22Rv1 (cell line): ENCODE results near the gene ZNF814.
A peak's percentile ranks its signal among the peaks of the same experiment; 100 is the strongest.

Experiments
- H3K27ac ChIP-seq: fragments of 450-650 bp; 2 replicates; pipeline ENCODE4 v1.5.1; 2017
- ZFX ChIP-seq: fragments of 450-650 bp; IDR thresholded peaks from 2 replicates; pipeline ENCODE4 v1.6.1; 2017; ENCODE audit warnings: antibody characterized with exemption, borderline replicate concordance
- TF ChIP-seq, protein P1 (sequence below): fragments of 450-650 bp; IDR thresholded peaks from 2 replicates; pipeline ENCODE4 v1.5.1; 2017; ENCODE audit warnings: mild to moderate bottlenecking

The ZNF814 gene

GRCh38 chr19:57802269-57802668, 86.6 kb downstream of the ZNF814 start:
- TF ChIP-seq, protein P1, sequence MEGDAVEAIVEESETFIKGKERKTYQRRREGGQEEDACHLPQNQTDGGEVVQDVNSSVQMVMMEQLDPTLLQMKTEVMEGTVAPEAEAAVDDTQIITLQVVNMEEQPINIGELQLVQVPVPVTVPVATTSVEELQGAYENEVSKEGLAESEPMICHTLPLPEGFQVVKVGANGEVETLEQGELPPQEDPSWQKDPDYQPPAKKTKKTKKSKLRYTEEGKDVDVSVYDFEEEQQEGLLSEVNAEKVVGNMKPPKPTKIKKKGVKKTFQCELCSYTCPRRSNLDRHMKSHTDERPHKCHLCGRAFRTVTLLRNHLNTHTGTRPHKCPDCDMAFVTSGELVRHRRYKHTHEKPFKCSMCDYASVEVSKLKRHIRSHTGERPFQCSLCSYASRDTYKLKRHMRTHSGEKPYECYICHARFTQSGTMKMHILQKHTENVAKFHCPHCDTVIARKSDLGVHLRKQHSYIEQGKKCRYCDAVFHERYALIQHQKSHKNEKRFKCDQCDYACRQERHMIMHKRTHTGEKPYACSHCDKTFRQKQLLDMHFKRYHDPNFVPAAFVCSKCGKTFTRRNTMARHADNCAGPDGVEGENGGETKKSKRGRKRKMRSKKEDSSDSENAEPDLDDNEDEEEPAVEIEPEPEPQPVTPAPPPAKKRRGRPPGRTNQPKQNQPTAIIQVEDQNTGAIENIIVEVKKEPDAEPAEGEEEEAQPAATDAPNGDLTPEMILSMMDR = no peak
- no peak for TF ChIP-seq ZFX

GRCh38 chr19:57800696-57801095, 88.1 kb downstream of the ZNF814 start:
- TF ChIP-seq ZFX = no peak
- TF ChIP-seq, protein P1 = no peak
- peak overlapping the region; percentile 86 for H3K27ac ChIP-seq

More at GRCh38 chr19:57802269-57802668, 86.6 kb downstream of the ZNF814 start:
- H3K27ac ChIP-seq = peak overlapping the region; percentile 86; the same call in 1 of the 2 replicates
